Islet precursor cell (in vitro differentiated cells): Measurements from ENCODE around the gene EEF2KMT.
"Not testable (repeated sequence)": the region's sequence is repeated elsewhere in the genome, so short reads cannot be mapped to it uniquely, and the experiment has no call there.

Experiments
- DNase-seq: peaks from one replicate; pipeline ENCODE4 v3.0.0-alpha.2; 2018

EEF2KMT gene

GRCh38 chr16:5097470-5098220 lies at the start of gene EEF2KMT:
TSS of gene EEF2KMT (minus strand) at chr16:5097795. CDS start at chr16:5097739, 56 bp downstream.
- peak; percentile 100 for DNase-seq

- DNase-seq = not testable (repeated sequence)
Measured at GRCh38 chr16:5144621-5144956, 47.0 kb upstream of the EEF2KMT start.

GRCh38 chr16:5143761-5144620 lies 46.4 kb upstream of the EEF2KMT start:
- no peak for DNase-seq

GRCh38 chr16:5140151-5140550 lies 42.6 kb upstream of the EEF2KMT start:
- DNase-seq = not testable (repeated sequence)

GRCh38 chr16:5134739-5135452 lies 37.3 kb upstream of the EEF2KMT start:
- not testable (repeated sequence) for DNase-seq

- DNase-seq = not testable (repeated sequence)
Measured at GRCh38 chr16:5132915-5133600, 35.5 kb upstream of the EEF2KMT start.

GRCh38 chr16:5131467-5132004 lies 33.9 kb upstream of the EEF2KMT start:
- DNase-seq = not testable (repeated sequence)

GRCh38 chr16:5117300-5118087 lies 19.9 kb upstream of the EEF2KMT start:
- DNase-seq = not testable (repeated sequence)

GRCh38 chr16:5116780-5117295 lies 19.2 kb upstream of the EEF2KMT start:
- not testable (repeated sequence) for DNase-seq

GRCh38 chr16:5110933-5111332 lies 13.3 kb upstream of the EEF2KMT start:
- not testable (repeated sequence) for DNase-seq

- DNase-seq = no peak
Measured at GRCh38 chr16:5108505-5109158, 11.0 kb upstream of the EEF2KMT start.

GRCh38 chr16:5105039-5105438 lies 7.4 kb upstream of the EEF2KMT start:
- DNase-seq = not testable (repeated sequence)

- DNase-seq = not testable (repeated sequence)
Measured at GRCh38 chr16:5103296-5104032, 5.9 kb upstream of the EEF2KMT start.

- DNase-seq = not testable (repeated sequence)
Measured at GRCh38 chr16:5099174-5099573, 1.6 kb upstream of the EEF2KMT start.

GRCh38 chr16:5098221-5099159 lies 895 bp upstream of the EEF2KMT start:
- peak; percentile 94 for DNase-seq

- DNase-seq = peak; percentile 70
Measured at GRCh38 chr16:5097061-5097469, 530 bp downstream of the EEF2KMT start.

GRCh38 chr16:5096437-5097060 lies 1.0 kb downstream of the EEF2KMT start:
- DNase-seq = not testable (repeated sequence)
